ENCODE results near the gene ZBED1.

GRCh38 chrX:2500091-2500802 lies 529 bp downstream of the ZBED1 start:
- TF ChIP-seq CTCF (IDR thresholded peaks at IDR 0.05; ENCODE audit: extremely low read depth in 1 of 2, insufficient read depth in 1 of 2, low read depth in 1 of 2, low read length in 2 of 2) (peak in 1 of 2 donors; percentile 33), POLR2A (IDR thresholded peaks at IDR 0.05; ENCODE audit: low read depth, low read length) (no peak), POLR2AphosphoS5 (IDR thresholded peaks at IDR 0.05; ENCODE audit: insufficient read depth, low read depth, low read length) (no peak)

Measured in endothelial cell of umbilical vein (primary cell).